ENCODE measurements around the gene MRPL43. TPM values are rescaled to one million over a fixed set of nuclear protein-coding genes. Genes with fewer than 3 reads are reported as not detected.

Gene MRPL43
- total RNA-seq, 1 experiment from 2014 or later = 85.9 TPM

DNA sequence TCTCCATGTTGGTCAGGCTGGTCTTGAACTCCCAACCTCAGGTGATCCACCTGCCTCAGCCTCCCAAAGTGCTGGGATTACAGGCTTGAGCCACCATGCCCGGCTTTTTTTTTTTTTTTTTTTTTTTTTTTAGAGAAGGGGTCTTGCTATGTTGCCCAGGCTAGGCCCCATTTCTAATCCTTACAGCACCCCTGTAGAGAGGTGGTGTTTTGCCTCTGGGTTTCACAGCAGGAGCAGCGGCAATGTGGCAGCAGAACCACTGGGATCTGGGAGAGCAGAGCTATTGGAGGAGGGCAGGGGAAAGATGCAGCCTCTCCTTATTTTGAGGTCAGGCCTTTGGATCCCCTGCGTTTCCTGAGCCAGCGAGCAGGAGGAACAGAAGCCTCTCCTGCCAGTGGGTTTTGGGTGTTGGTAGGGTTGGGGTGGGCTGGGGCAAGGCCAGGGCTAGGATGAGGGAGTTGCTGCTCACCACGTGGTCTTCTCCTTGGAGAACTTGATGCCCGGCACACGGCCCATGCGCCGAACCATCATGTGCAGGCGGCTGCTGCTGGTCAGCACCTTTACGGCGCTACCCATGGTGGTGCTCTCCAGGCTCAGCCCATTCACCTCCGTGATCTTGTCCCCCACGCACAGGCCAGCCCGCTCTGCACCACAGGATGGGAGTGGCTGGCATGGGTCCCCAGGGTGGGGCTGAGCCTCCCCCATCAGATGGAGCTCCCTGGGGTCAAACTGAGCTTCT lies 35.8 kb upstream of the MRPL43 start:
- H3K4me3 ChIP-seq = no peak overlapping the region
- no peaks in the 10 kb centered on the region for H3K9me3 ChIP-seq
- H3K36me3 ChIP-seq = no peaks in the 10 kb centered on the region
- no peak for DNase-seq
- H3K27me3 ChIP-seq = no peaks in the 10 kb centered on the region

DNA sequence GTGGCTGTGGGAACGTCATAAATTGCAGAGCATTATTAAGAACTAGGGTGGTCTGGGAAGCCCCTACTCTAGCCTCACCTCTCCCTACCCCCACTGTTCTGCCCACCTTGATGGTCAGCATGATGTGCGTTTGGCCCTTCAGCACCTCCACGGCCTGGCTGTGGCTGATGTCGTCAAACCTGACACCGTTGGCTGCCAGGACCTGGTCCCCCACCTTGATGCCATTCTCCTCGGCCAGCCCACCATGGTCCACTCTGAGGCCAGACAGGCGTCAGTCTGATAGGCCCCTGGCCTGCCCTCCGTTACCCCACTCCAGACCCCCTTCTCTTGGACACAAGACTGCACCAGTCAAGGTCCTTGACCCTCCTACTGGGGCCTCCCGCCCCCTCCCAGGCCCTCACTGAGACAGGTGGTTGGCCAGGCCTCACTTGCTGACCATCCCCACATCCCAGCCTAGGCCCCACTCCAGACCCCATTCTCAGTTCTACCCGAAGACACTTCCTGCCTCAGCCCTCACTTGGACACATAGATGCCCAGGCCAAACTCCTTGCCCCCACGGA lies 34.5 kb upstream of the MRPL43 start:
- Histone ChIP-seq H3K4me3 (no peak overlapping the region), H3K27me3 (no peaks in the 10 kb centered on the region), H3K9me3 (no peaks in the 10 kb centered on the region), H3K36me3 (no peaks in the 10 kb centered on the region)
- DNase-seq = no peak

DNA sequence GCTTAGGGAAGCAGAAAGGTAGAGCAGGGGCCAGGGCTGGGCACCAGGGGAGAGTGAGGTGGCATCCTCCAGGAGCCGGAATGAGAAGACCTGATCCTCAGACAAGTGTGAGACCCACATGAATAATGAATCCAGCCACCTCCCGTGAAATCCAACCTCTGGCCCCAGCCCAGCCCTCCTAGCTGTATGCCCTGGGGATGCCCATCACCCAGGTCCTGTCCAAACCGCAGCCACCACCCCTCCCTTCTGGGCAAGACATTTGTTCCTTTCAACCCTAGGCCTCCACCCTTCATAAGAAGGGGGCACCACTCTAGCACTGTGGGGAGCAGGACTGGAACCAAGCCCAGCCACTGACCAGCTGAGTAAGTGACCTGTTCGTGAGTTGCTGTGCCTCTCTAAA lies 33.9 kb upstream of the MRPL43 start:
- no peaks in the 10 kb centered on the region for H3K27me3 ChIP-seq
- DNase-seq = no peak
- no peaks in the 10 kb centered on the region for H3K36me3 ChIP-seq
- no peaks in the 10 kb centered on the region for H3K9me3 ChIP-seq
- H3K4me3 ChIP-seq = no peak overlapping the region

DNA sequence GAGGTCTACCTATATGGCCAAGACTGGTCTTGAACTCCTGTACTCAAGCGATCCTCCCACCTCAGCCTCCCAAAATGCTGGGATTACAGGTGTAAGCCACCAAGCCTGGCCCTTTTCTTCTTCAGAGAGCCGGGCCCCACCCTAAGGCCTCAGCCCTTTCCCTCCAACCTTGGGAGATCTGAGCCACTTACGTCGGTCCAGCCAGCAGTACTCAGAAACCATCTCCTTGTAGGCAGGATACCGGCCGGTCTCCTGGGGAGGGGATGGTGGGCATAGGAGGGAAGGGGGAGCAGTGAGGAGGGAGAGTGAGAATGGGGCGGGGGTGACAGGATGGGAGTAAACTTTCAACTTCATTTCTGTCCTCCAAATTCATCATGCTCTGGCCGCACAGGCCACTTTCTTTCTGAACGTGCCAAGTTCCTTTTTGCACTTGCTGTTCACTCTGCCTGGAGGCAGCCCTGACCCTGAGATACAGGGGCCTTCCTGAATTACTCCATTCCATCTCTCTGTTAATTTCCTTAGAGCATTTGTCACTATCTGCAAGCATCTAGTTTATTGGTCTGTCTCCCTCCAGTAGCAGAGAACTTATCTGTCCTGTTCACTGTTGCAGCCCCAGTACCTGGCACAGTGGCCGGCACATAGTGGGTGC lies 33.3 kb upstream of the MRPL43 start:
- H3K27me3 ChIP-seq = no peaks in the 10 kb centered on the region
- no peak overlapping the region for H3K4me3 ChIP-seq
- H3K36me3 ChIP-seq = no peaks in the 10 kb centered on the region
- no peaks in the 10 kb centered on the region for H3K9me3 ChIP-seq
- DNase-seq = no peak

DNA sequence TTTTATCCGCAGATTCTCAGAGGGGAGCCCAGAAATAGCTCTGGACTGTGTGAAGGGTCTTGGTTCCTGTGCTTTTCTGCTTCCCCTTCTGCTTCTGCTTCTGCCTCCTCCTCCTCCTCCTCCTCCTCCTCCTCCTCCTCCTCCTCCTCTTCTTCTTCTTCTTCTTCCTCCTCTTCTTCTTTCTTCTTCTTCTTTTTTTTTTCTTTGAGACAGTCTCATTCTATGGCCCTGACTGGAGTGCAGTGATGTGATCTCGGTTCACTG lies 32.1 kb upstream of the MRPL43 start:
- Histone ChIP-seq H3K27me3 (no peaks in the 10 kb centered on the region), H3K9me3 (no peaks in the 10 kb centered on the region), H3K4me3 (no peak overlapping the region), H3K36me3 (no peaks in the 10 kb centered on the region)
- DNase-seq = no peak

DNA sequence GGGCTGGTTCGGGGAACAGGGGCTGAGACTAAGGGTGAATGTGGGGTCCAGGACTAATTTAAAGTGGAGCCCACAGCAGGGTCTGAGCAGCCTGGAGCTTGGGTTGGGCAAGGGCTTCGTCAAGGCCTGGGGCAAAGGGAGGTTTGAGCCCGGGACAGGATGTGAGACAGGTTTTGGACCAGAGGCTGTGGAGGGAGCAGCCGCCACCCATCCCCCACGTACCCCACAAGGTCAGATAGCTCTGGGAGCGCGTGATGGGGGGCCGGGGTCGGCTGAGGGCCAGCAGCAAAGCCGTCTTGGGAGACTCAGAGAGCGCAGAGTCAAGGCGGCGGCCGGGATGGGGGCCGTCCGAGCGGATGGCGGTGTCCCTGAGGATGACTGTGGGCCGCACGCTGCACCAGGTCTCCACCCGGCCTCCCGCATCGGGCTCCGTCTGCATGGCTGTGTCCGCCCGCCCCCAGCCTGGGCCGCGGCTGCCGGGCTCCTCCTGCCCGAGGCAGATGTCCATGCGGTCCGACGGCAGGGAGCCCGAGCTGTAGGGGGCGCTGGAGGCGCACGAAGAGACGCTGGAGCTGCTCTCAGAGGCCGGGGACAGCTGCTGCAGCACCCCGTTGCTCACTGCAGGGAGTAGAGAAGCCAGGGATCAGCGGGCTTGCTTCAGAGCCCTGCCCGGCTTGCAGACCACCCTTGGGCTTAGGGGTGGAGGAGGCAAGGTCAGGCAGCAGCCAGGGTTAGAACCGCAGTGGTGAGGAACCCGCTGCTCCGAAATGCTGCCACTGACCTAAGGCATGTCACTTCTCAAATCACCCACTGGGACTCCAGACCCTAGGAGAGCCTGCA lies 31.5 kb upstream of the MRPL43 start:
- Histone ChIP-seq H3K27me3 (no peaks in the 10 kb centered on the region), H3K9me3 (no peaks in the 10 kb centered on the region), H3K36me3 (no peaks in the 10 kb centered on the region), H3K4me3 (no peak overlapping the region)
- DNase-seq = peak; percentile 83

DNA sequence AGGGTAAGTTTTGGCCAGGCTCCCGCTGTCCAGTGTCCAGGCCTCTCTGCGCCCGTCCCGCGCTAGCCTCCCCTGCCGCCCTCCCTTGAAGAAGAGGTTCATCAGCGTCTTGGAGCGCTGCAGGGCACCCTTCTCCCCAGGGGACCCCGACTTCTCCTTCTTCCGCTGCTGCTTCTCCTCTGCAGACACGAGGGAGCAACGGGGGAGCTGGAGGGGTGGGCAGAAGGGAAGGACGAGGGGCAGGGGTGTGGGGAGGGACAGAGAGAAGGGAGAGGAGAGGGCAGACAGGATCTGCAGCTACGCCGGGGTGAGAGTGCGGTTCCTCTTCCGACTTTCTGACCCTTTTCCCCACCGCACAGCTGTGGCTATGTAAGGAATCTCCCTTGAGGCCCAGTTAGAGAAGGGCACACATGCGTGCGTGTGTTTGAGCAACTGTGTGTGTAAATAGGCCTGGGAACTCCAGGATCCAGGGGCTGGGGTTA lies 30.9 kb upstream of the MRPL43 start:
- Histone ChIP-seq H3K4me3 (no peak overlapping the region), H3K36me3 (no peaks in the 10 kb centered on the region), H3K9me3 (no peaks in the 10 kb centered on the region), H3K27me3 (no peaks in the 10 kb centered on the region)
- no peak for DNase-seq

DNA sequence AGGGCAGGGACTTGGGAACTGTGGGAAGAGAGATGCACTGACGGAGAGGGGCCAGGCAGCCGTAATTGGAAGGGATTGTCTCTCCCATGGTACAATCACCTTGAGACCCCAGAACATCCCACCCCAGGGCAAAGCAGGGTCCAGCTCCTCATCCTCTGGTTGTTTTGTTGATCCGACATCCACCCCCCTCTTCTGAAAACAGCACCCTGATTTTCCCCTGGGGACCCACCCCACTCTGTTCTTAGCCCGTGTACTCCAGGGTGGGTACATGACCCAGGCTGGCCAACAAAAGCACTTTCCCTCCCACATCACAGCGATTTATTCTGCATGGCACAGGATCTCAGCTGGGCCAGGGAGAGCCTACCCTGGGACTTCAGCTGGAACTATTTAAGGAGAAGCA lies 29.5 kb upstream of the MRPL43 start:
- H3K4me3 ChIP-seq = no peak overlapping the region
- DNase-seq = no peak
- H3K27me3 ChIP-seq = no peaks in the 10 kb centered on the region
- no peaks in the 10 kb centered on the region for H3K36me3 ChIP-seq
- H3K9me3 ChIP-seq = no peaks in the 10 kb centered on the region

DNA sequence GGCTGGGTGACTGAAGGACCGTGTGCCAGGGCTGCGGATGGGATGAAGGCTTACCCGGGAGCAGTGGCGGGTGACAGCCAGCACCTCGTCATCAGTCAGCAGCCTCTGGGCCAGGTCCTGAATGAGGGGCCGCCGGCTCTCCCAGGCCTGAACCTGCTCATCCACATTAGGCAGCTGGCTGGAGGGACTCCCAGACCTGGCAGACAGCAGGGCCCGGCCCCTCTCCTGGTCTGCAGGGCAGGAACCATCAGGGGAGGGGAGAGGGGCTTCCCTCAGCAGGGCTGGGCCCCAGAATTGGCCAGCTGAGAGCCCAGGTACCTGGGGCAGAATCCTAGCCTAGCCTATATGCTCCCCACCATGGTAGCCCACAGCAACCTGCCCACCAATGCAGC lies 28.3 kb upstream of the MRPL43 start:
- Histone ChIP-seq H3K9me3 (no peaks in the 10 kb centered on the region), H3K4me3 (no peak overlapping the region), H3K27me3 (no peaks in the 10 kb centered on the region), H3K36me3 (no peaks in the 10 kb centered on the region)
- no peak for DNase-seq

DNA sequence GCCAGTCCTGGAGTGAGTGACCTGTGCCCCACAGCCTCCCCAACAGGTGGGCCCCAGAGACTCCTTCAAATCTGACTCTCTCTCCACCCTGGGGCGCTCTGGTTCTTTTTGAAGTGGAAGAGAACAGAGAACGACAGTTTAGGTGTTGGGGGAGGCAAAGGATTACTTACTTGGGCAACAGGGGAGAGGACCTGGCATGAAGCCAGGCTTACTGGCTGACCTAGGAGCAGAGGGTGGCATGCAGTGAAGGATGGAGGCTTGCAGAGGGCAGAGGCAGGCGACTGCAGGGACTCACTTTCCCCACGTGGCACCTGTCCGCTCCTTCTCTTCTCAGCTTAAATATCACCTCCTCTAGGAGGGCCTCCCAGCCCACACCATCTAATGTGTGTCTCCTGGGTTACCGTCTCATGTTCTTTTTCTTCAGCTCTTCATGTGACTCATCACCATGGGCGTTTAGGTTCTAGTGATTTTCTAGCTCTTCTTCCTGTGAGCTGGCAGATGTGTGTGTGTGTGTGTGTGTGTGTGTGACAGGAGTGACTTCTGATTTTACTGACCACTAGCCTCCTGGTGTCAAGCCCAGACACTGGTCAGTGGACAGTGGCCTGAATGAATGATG lies 27.8 kb upstream of the MRPL43 start:
- H3K4me3 ChIP-seq = no peak overlapping the region
- no peaks in the 10 kb centered on the region for H3K9me3 ChIP-seq
- no peaks in the 10 kb centered on the region for H3K36me3 ChIP-seq

DNA sequence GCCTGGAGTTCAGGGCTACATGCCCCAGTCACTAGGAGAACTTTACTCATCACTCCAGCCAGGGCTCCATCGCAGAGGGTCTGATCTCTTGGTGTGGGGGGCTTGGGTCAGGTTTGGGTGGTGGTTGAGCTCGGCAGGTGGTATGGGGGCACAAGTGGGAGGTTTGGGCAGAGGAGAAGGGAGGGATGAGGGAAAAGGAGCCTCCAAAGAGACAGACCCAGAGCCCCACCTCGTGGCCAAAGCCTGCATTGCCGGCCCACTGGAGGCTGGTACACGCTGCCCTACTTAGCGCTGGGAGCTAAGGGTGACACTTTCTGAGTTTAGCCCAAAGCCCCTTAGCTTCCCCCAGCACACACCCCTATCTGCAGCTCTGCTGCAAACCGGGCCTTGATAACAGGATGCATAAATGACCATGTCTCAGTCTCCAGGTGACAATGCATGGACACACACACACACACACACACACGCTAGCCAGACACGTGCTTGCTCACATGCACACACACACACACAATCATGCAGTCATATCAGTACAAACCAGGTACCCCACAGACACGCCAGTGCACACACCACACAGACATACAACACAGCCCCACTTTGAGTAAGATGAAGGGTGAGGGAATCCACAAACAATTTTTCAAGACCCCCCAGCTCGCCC lies 27.1 kb upstream of the MRPL43 start:
- H3K9me3 ChIP-seq = no peaks in the 10 kb centered on the region

More for the DNA sequence above, 27.8 kb upstream of the MRPL43 start:
- DNase-seq = peak; percentile 47
- no peaks in the 10 kb centered on the region for H3K27me3 ChIP-seq

DNA sequence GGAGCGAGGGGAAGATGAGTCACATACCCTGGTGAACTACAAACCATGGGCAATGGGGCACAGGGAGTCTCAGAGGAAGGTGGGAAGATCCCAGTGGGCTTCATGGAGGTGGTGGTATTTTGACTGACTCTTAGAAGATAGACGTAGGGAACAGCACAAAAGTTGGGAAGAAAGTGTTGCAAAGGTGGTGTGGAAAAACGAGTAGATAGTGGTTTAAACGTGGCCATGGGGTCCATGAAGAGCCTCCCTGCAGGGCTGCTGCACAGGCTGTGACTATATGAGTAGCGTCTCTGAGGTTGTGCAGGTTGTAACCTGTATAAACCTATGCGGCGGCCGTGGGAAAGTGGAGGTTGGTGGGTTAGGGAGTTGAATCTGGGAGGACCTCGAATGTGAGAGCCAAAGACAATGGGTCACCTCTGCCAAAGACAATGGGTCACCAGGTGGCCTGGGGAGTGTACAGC lies 26.1 kb upstream of the MRPL43 start:
- Histone ChIP-seq H3K4me3 (no peak overlapping the region), H3K27me3 (no peaks in the 10 kb centered on the region), H3K9me3 (no peaks in the 10 kb centered on the region), H3K36me3 (no peaks in the 10 kb centered on the region)
- no peak for DNase-seq

More for the DNA sequence above, 27.1 kb upstream of the MRPL43 start:
- Histone ChIP-seq H3K4me3 (no peak overlapping the region), H3K27me3 (no peaks in the 10 kb centered on the region), H3K36me3 (no peaks in the 10 kb centered on the region)
- peak; percentile 69 for DNase-seq

DNA sequence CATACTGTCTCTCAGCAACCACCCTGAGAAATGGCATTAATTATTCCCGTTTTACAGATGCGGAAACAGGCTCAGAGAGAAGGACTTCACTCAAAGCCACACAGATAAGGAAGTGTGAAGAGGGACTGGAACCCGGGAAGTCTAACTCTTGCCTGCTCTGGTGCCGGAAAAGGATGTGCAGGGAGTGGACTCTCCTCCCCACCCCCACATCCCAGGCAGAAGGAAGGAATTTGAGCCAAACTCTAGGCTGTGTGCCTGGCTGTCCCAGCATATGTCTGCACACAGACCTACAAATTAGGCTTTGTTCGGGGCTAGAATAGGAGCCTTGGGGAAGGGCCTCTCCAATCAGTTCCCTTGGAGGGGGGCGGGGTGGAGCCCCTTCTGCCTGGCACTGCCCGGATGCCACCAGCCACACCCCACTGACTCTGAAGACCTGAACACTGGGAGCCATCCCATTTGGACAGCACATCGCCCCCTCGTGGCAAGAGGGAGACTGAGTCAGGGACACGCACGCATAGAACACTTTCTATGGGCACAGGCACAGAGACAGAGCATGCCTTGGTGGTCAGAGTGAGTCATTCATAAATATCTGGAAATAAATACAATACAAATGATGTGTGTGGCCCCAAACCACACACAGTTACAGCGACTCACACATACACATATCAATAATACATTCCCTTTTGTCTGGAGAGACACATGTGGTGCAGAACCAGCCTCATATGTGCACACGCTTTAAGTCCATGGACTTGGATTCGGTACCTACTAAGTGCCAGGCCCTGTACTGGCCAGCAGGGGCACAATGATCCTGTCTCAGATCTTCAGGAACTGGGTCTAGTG lies 25.4 kb upstream of the MRPL43 start:
- DNase-seq = peak; percentile 90
- no peaks in the 10 kb centered on the region for H3K9me3 ChIP-seq
- H3K36me3 ChIP-seq = no peaks in the 10 kb centered on the region
- no peaks in the 10 kb centered on the region for H3K27me3 ChIP-seq
- H3K4me3 ChIP-seq = no peak overlapping the region

DNA sequence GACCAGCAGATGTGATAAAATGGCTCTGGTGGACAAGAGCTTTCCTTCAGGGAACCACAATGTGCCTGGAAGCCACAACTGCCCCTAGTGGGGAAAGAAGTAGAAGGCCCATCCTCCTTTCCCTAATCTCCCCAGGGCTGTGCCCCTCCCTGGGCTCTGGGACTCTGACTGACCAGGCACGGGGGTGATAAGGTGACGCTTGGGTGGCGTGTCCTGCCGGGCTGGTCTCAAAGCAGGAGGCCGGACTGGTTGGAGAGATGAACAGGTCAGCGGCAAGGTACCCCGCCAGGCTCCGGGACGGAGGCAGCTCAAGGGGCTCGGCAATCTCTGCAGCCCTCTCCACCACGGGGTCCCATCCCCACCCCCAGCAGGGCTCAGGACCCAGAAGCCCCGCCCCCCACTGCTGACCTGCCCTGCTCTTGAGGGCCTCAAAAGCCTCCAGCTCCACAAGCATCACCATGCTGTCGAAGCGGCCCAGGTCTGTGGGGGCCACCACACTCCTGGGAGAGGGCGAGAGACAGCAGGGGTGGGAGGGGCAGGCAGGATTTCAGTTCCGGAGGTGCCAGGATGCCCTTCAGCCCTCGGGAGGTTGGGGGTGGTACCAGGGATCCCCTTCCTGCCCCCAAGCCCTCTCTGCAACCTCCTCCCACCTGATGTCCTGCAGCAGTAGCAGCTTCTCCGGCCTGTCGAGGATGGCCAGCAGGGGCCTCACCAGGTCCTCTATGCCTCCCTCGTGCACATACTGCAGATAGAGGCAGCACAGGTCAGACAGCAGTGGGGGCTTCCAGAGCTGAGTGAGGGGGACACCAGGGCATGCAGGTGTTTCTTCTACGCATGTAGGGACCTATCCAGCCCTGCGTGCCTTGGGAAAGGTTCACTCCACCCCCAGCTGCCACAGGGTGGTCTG lies 24.5 kb upstream of the MRPL43 start:
- Histone ChIP-seq H3K9me3 (no peaks in the 10 kb centered on the region), H3K27me3 (no peaks in the 10 kb centered on the region), H3K36me3 (peaks cover 6% of the 10 kb centered on the region), H3K4me3 (no peak overlapping the region)
- DNase-seq = no peak

DNA sequence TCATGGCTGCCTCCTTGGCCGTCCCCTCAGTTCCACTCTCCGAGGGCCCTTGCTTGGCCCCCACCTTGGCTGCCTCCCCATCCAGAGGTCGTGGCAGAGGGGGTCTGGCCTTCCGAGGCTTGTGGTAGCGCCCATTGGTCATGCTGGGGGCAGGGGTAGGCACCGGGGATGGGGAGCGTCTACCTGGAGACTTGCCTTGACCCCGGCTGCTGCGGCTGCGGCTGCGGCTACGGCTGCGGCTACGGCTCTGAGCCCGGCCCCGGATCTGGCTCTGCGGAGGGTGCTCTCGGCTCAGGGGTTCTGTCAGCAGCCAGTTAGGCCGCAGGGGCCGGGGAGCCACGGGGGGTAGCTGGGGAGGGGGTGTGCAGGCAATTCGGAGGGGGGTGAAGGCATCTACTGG lies 23.0 kb upstream of the MRPL43 start:
- Histone ChIP-seq H3K4me3 (no peak overlapping the region), H3K36me3 (peaks cover 19% of the 10 kb centered on the region), H3K27me3 (no peaks in the 10 kb centered on the region), H3K9me3 (no peaks in the 10 kb centered on the region)
- no peak for DNase-seq

All from MG63 (cell line).